ENCODE data around the gene CYP24A1. TPM values are rescaled to one million over a fixed set of nuclear protein-coding genes. Genes with fewer than 3 reads are reported as not detected.

The CYP24A1 gene
- total and polyA plus RNA-seq, 2 of the 13 experiments (the other 11 are each of a cell fraction or from before 2014, with no cell fraction given): 9.4 to 32.7 TPM

DNA sequence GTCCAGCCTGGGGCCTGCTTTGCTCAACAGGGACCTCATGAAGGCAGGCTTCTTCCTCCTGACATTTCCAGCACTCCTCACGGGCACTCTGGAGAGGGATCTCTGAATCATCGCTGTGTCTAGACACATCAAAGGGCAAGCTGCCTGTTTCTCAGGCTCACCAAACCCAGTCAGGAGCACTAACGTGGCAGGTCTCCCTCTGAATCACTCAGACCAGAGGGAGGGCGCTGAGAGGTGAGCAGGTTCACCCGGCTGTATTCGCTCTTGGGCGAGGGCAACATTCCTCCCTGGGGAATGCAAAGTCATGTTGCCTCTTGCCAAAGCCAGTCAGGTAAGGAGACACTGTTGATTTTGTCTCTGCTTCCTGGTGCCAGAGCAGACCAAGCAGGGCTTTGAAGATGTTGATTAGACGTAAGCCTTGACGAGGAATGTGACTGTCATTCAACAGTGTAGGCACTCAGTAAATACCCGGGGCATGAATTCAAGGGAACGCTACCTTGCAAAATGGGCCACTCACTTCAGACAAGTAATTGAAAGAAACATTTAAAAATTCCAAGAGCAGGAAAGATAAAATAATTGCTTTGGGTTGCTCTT is 50.1 kb downstream of the CYP24A1 start (continued):
- TF ChIP-seq, protein P1, sequence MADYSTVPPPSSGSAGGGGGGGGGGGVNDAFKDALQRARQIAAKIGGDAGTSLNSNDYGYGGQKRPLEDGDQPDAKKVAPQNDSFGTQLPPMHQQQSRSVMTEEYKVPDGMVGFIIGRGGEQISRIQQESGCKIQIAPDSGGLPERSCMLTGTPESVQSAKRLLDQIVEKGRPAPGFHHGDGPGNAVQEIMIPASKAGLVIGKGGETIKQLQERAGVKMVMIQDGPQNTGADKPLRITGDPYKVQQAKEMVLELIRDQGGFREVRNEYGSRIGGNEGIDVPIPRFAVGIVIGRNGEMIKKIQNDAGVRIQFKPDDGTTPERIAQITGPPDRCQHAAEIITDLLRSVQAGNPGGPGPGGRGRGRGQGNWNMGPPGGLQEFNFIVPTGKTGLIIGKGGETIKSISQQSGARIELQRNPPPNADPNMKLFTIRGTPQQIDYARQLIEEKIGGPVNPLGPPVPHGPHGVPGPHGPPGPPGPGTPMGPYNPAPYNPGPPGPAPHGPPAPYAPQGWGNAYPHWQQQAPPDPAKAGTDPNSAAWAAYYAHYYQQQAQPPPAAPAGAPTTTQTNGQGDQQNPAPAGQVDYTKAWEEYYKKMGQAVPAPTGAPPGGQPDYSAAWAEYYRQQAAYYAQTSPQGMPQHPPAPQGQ (CRISPR knock-in tag; IDR thresholded peaks at IDR 0.05; ENCODE audit: borderline replicate concordance): peak; percentile 60; the same call in 1 of the 2 replicates
- TF ChIP-seq PHF21A (CRISPR knock-in tag; IDR thresholded peaks at IDR 0.05) (peak; percentile 93), FOXM1 (CRISPR knock-in tag; IDR thresholded peaks at IDR 0.05) (no peak), NPAS2 (CRISPR knock-in tag; IDR thresholded peaks at IDR 0.05; ENCODE audit: borderline replicate concordance) (no peak), NR2F6 (IDR thresholded peaks at IDR 0.05) (peak; percentile 86), NR2F6 (CRISPR knock-in tag; IDR thresholded peaks at IDR 0.05) (peak; percentile 96), RARG (CRISPR knock-in tag; IDR thresholded peaks at IDR 0.05; ENCODE audit: low read depth) (no peak), MAF1 (CRISPR knock-in tag; IDR thresholded peaks at IDR 0.05; ENCODE audit: borderline replicate concordance) (no peak), ZFYVE20 (CRISPR knock-in tag; IDR thresholded peaks at IDR 0.05; ENCODE audit: borderline replicate concordance, low read depth) (no peak), HIC2 (CRISPR knock-in tag; IDR thresholded peaks at IDR 0.05; ENCODE audit: low read depth) (peak; percentile 99), RFX1 (IDR thresholded peaks at IDR 0.05) (no peak), SALL1 (CRISPR knock-in tag; IDR thresholded peaks at IDR 0.05) (peak; percentile 100), ZNF572 (CRISPR knock-in tag; IDR thresholded peaks at IDR 0.05) (no peak), ZNF282 (IDR thresholded peaks at IDR 0.05; ENCODE audit: partially characterized antibody) (no peak)
- TF ChIP-seq, protein P2, sequence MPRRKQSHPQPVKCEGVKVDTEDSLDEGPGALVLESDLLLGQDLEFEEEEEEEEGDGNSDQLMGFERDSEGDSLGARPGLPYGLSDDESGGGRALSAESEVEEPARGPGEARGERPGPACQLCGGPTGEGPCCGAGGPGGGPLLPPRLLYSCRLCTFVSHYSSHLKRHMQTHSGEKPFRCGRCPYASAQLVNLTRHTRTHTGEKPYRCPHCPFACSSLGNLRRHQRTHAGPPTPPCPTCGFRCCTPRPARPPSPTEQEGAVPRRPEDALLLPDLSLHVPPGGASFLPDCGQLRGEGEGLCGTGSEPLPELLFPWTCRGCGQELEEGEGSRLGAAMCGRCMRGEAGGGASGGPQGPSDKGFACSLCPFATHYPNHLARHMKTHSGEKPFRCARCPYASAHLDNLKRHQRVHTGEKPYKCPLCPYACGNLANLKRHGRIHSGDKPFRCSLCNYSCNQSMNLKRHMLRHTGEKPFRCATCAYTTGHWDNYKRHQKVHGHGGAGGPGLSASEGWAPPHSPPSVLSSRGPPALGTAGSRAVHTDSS (CRISPR knock-in tag; conservative IDR thresholded peaks at IDR 0.05): no peak
- TF ChIP-seq, protein P3, sequence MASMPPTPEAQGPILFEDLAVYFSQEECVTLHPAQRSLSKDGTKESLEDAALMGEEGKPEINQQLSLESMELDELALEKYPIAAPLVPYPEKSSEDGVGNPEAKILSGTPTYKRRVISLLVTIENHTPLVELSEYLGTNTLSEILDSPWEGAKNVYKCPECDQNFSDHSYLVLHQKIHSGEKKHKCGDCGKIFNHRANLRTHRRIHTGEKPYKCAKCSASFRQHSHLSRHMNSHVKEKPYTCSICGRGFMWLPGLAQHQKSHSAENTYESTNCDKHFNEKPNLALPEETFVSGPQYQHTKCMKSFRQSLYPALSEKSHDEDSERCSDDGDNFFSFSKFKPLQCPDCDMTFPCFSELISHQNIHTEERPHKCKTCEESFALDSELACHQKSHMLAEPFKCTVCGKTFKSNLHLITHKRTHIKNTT (CRISPR knock-in tag; IDR thresholded peaks at IDR 0.05): no peak
- TF ChIP-seq, protein P4, sequence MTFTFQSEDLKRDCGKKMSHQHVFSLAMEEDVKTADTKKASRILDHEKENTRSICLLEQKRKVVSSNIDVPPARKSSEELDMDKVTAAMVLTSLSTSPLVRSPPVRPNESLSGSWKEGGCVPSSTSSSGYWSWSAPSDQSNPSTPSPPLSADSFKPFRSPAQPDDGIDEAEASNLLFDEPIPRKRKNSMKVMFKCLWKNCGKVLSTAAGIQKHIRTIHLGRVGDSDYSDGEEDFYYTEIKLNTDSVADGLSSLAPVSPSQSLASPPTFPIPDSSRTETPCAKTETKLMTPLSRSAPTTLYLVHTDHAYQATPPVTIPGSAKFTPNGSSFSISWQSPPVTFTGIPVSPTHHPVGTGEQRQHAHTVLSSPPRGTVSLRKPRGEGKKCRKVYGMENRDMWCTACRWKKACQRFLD (CRISPR knock-in tag; IDR thresholded peaks at IDR 0.05; ENCODE audit: borderline replicate concordance): 0 out of 2 replicates have a peak, but pooled peaks have one; percentile 63
- TF ChIP-seq, protein P5, sequence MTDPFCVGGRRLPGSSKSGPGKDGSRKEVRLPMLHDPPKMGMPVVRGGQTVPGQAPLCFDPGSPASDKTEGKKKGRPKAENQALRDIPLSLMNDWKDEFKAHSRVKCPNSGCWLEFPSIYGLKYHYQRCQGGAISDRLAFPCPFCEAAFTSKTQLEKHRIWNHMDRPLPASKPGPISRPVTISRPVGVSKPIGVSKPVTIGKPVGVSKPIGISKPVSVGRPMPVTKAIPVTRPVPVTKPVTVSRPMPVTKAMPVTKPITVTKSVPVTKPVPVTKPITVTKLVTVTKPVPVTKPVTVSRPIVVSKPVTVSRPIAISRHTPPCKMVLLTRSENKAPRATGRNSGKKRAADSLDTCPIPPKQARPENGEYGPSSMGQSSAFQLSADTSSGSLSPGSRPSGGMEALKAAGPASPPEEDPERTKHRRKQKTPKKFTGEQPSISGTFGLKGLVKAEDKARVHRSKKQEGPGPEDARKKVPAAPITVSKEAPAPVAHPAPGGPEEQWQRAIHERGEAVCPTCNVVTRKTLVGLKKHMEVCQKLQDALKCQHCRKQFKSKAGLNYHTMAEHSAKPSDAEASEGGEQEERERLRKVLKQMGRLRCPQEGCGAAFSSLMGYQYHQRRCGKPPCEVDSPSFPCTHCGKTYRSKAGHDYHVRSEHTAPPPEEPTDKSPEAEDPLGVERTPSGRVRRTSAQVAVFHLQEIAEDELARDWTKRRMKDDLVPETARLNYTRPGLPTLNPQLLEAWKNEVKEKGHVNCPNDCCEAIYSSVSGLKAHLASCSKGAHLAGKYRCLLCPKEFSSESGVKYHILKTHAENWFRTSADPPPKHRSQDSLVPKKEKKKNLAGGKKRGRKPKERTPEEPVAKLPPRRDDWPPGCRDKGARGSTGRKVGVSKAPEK (CRISPR knock-in tag; IDR thresholded peaks at IDR 0.05; ENCODE audit: borderline replicate concordance): peak; percentile 85; the same call in 1 of the 2 replicates
